ENCODE data around the gene COPS4. TPM values are rescaled to one million over a fixed set of nuclear protein-coding genes. Genes with fewer than 3 reads are reported as not detected.

Gene COPS4
- total and polyA plus RNA-seq, 10 of the 15 experiments (the other 5 are each of a cell fraction or from before 2014, with no cell fraction given) = 34.2 to 159 (median 66.7) TPM

DNA sequence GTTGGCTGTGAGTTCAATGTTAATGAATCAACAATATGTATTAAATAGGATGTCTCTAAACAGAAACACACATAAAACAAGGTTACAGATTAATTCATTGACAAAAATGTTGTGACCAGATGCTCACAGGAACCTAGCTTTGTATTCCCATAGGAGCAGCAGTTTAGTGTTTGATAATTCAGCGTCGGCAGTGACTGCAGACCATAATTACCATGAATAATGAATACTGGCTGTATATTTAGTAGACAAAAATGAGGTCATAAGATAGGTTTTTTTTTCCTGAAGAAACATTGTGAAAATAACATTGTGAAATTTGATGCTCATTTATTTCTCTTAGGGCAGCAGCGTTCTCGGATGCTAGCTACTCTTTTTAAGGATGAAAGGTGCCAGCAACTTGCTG, 27.8 kb downstream of the COPS4 start:
- Histone ChIP-seq H3K9me3 (replicated peaks; ENCODE audit: control insufficient read depth, insufficient read depth, low read length) (no peaks in the 10 kb centered on the region; the same call in 2 of the 3 replicates), H3K27me3 (replicated peaks in 1 of 2; ENCODE audit: control insufficient read depth in 2 of 2, insufficient read depth in 2 of 2, low read length in 1 of 2) (no peaks in the 10 kb centered on the region), H3K4me1 (ENCODE audit: control insufficient read depth, insufficient read depth, low read length) (no peaks in the 10 kb centered on the region), H2AFZ (ENCODE audit: control insufficient read depth, low read depth, low read length) (no peak overlapping the region), H3K27ac (ENCODE audit: control insufficient read depth, insufficient read depth) (no peak overlapping the region), H3K4me3 (no peak overlapping the region), H3K4me2 (ENCODE audit: control insufficient read depth, insufficient read depth) (no peak overlapping the region), H3K9ac (ENCODE audit: control insufficient read depth, insufficient read depth, low read length) (no peak overlapping the region), H3K79me2 (ENCODE audit: control insufficient read depth, insufficient read depth, low read length) (no peaks in the 10 kb centered on the region), H4K20me1 (ENCODE audit: control insufficient read depth, insufficient read depth) (no peaks in the 10 kb centered on the region), H3K36me3 (ENCODE audit: control insufficient read depth in 2 of 2, insufficient read depth in 2 of 2, low read length in 1 of 2) (peaks cover 1 to 13% of the 10 kb centered on the region in 2 experiments)
- CTCF ChIA-PET = interaction anchor here (0.7 kb wide), 1 partner anchor 26 kb away, joined by 3 read pairs; no protein-coding TSS in a partner anchor
- no TSS peak for BruUV-seq (replicated peaks)
- SMC1A ChIA-PET (ENCODE audit: uncharacterized antibody, unreplicated experiment) = no interaction called here
- RAD21 ChIA-PET (ENCODE audit: unreplicated experiment) = no interaction called here
- 95% methylated on average over 4 of the region's 4 CpGs for WGBS (ENCODE audit: insufficient coverage, insufficient replicate concordance, low lambda C conversion rate, missing lambda C conversion rate)
- TF ChIP-seq POLR2AphosphoS5 (IDR thresholded peaks at IDR 0.05; ENCODE audit: low read length) (no peak), IKZF1 (conservative IDR thresholded peaks at IDR 0.05) (no peak), RCOR1 (conservative IDR thresholded peaks at IDR 0.05; ENCODE audit: low read depth, low read length) (no peak), ZZZ3 (IDR thresholded peaks at IDR 0.05; ENCODE audit: control insufficient read depth, insufficient read length, low read depth) (no peak), DPF2 (IDR thresholded peaks at IDR 0.05) (no peak), ZSCAN29 (IDR thresholded peaks at IDR 0.05) (no peak), HDAC6 (IDR thresholded peaks at IDR 0.05; ENCODE audit: unreplicated experiment) (no peak), TCF12 (IDR thresholded peaks at IDR 0.05; ENCODE audit: low read depth, low read length) (no peak), NR2C2 (IDR thresholded peaks at IDR 0.05; ENCODE audit: borderline replicate concordance, control insufficient read depth, insufficient read length, low read depth) (no peak), CHD4 (IDR thresholded peaks at IDR 0.05) (no peak), ZNF384 (IDR thresholded peaks at IDR 0.05; ENCODE audit: borderline replicate concordance, low read depth, low read length) (no peak), NBN (IDR thresholded peaks at IDR 0.05) (no peak), LARP7 (IDR thresholded peaks at IDR 0.05) (no peak), SMC3 (IDR thresholded peaks at IDR 0.05; ENCODE audit: borderline replicate concordance, low read length) (no peak), SIX5 (IDR thresholded peaks at IDR 0.05; ENCODE audit: low read depth, low read length, severe bottlenecking) (no peak), EGR1 (IDR thresholded peaks at IDR 0.05; ENCODE audit: borderline replicate concordance in 1 of 2, low read depth in 2 of 2, low read length in 2 of 2) (no peak)
- TF ChIP-seq, protein P1, sequence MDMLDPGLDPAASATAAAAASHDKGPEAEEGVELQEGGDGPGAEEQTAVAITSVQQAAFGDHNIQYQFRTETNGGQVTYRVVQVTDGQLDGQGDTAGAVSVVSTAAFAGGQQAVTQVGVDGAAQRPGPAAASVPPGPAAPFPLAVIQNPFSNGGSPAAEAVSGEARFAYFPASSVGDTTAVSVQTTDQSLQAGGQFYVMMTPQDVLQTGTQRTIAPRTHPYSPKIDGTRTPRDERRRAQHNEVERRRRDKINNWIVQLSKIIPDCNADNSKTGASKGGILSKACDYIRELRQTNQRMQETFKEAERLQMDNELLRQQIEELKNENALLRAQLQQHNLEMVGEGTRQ (IDR thresholded peaks at IDR 0.05; ENCODE audit: borderline replicate concordance, low read depth, low read length) = no peak
- FAIRE-seq (no peak), ATAC-seq (no peak), DNase-seq (ENCODE audit: low read depth, low spot score) (no peak)
- in situ Hi-C loops (cut with MboI) = loop anchor here (25.0 kb wide), 1 partner anchor 575 kb away; no protein-coding TSS in a partner anchor
- POLR2A ChIA-PET = interaction anchor here (0.8 kb wide), 1 partner anchor 136 kb away, joined by 3 read pairs; no protein-coding TSS in a partner anchor
- intact Hi-C loops (cut with micrococcal nuclease; ENCODE audit: unreplicated experiment) = no loop called here

Data from GM12878 (cell line).